Measurements from ENCODE around the gene MS4A10. TPM values are rescaled to one million over a fixed set of nuclear protein-coding genes. Genes with fewer than 3 reads are reported as not detected.
A peak's percentile ranks its signal among the peaks of the same experiment; 100 is the strongest.

MS4A10 gene
- total RNA-seq, 1 donor from 2014 or later, result not detected

GRCh38 chr11:60765355-60765754 is 19.8 kb upstream of the MS4A10 start:
- DNase-seq (ENCODE audit: low spot score), result no peak

- no peak for DNase-seq (ENCODE audit: low spot score)
Observed at GRCh38 chr11:60766547-60766946, 18.6 kb upstream of the MS4A10 start.

GRCh38 chr11:60767388-60767811 is 17.7 kb upstream of the MS4A10 start:
- DNase-seq (ENCODE audit: low spot score), result no peak

GRCh38 chr11:60768202-60768601 is 16.9 kb upstream of the MS4A10 start:
- no peak for DNase-seq (ENCODE audit: low spot score)

- no peak for DNase-seq (ENCODE audit: low spot score)
Observed at GRCh38 chr11:60769273-60769672, 15.9 kb upstream of the MS4A10 start.

GRCh38 chr11:60769811-60770210 is 15.3 kb upstream of the MS4A10 start:
- DNase-seq (ENCODE audit: low spot score), result no peak

GRCh38 chr11:60771146-60771545 is 14.0 kb upstream of the MS4A10 start:
- no peak for DNase-seq (ENCODE audit: low spot score)

GRCh38 chr11:60771879-60772525 is 13.1 kb upstream of the MS4A10 start:
- DNase-seq (ENCODE audit: low spot score), result no peak

- DNase-seq (ENCODE audit: low spot score), result no peak
Observed at GRCh38 chr11:60772666-60773065, 12.5 kb upstream of the MS4A10 start.

GRCh38 chr11:60774726-60775125 is 10.4 kb upstream of the MS4A10 start:
- DNase-seq (ENCODE audit: low spot score), result no peak

GRCh38 chr11:60775420-60775961 is 9.6 kb upstream of the MS4A10 start:
- peak; percentile 90 for DNase-seq (ENCODE audit: low spot score)

GRCh38 chr11:60776167-60776566 is 9.0 kb upstream of the MS4A10 start:
- no peak for DNase-seq (ENCODE audit: low spot score)

- DNase-seq (ENCODE audit: low spot score), result no peak
Observed at GRCh38 chr11:60777106-60777505, 8.0 kb upstream of the MS4A10 start.

GRCh38 chr11:60777572-60777971 is 7.6 kb upstream of the MS4A10 start:
- DNase-seq (ENCODE audit: low spot score), result no peak

- DNase-seq (ENCODE audit: low spot score), result no peak
Observed at GRCh38 chr11:60780065-60780464, 5.1 kb upstream of the MS4A10 start.

GRCh38 chr11:60780774-60781173 is 4.4 kb upstream of the MS4A10 start:
- DNase-seq (ENCODE audit: low spot score), result no peak

- DNase-seq (ENCODE audit: low spot score), result no peak
Observed at GRCh38 chr11:60781286-60781980, 3.7 kb upstream of the MS4A10 start.

- no peak for DNase-seq (ENCODE audit: low spot score)
Observed at GRCh38 chr11:60781981-60782316, 3.2 kb upstream of the MS4A10 start.

GRCh38 chr11:60782393-60783140 is 2.6 kb upstream of the MS4A10 start:
- DNase-seq (ENCODE audit: low spot score), result no peak

GRCh38 chr11:60783141-60783484 is 2.0 kb upstream of the MS4A10 start:
- no peak for DNase-seq (ENCODE audit: low spot score)

GRCh38 chr11:60783911-60784310 is 1.2 kb upstream of the MS4A10 start:
- no peak for DNase-seq (ENCODE audit: low spot score)

- no peak for DNase-seq (ENCODE audit: low spot score)
Observed at GRCh38 chr11:60785806-60786361, 751 bp downstream of the MS4A10 start.

Data from umbilical cord (tissue), 2 donors.